ENCODE results near the gene FNDC3B.

Gene FNDC3B

DNA sequence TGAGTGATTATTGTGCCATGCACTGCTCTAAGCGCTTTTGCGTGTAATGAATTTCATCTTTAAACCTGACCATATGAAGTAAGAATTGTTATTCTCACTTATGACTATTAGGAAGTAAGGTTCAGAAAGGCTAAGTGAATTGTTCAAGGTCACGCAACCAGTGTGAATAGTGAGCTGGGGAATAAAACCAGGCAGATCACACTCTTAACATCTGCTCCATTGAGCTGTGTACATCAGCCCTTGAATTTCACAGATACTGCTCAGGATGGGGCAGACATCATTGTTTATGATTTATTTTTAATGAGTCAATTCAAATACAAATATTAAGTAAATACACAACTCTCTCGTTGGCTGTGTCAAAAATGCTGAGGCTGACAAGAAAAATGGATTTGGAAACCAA, 184.5 kb downstream of the FNDC3B start:
- CTCF ChIA-PET: no interaction called here
- Histone ChIP-seq H3K27ac (ENCODE audit: extremely low read depth, low read depth, low read length) (no peak overlapping the region), H3K4me1 (ENCODE audit: control insufficient read depth, insufficient read depth, low read length) (peaks cover 11% of the 10 kb centered on the region), H3K36me3 (ENCODE audit: control insufficient read depth in 2 of 2, insufficient read depth in 1 of 2, low read length in 2 of 2) (peaks cover 0 to 10% of the 10 kb centered on the region in 2 experiments; a peak in 1 of 3 replicates), H3K9me3 (ENCODE audit: control insufficient read depth, insufficient read depth, low read depth, low read length) (no peaks in the 10 kb centered on the region), H3K4me3 (ENCODE audit: low read depth, low read length) (no peak overlapping the region)
- TF ChIP-seq SP3 (tag by site-specific recombination; IDR thresholded peaks at IDR 0.05): no peak
- TF ChIP-seq ZNF701 (tag by site-specific recombination; IDR thresholded peaks at IDR 0.05): no peak
- TF ChIP-seq HOXA7 (CRISPR knock-in tag; IDR thresholded peaks at IDR 0.05; ENCODE audit: borderline replicate concordance): no peak
- no peak for TF ChIP-seq ZNF596 (tag by site-specific recombination; IDR thresholded peaks at IDR 0.05)
- TF ChIP-seq ZNF274 (IDR thresholded peaks at IDR 0.05; ENCODE audit: low read length): no peak
- TF ChIP-seq ZNF274 (tag by site-specific recombination; IDR thresholded peaks at IDR 0.05; ENCODE audit: borderline replicate concordance): no peak
- TF ChIP-seq, protein P1, sequence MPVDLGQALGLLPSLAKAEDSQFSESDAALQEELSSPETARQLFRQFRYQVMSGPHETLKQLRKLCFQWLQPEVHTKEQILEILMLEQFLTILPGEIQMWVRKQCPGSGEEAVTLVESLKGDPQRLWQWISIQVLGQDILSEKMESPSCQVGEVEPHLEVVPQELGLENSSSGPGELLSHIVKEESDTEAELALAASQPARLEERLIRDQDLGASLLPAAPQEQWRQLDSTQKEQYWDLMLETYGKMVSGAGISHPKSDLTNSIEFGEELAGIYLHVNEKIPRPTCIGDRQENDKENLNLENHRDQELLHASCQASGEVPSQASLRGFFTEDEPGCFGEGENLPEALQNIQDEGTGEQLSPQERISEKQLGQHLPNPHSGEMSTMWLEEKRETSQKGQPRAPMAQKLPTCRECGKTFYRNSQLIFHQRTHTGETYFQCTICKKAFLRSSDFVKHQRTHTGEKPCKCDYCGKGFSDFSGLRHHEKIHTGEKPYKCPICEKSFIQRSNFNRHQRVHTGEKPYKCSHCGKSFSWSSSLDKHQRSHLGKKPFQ (tag by site-specific recombination; IDR thresholded peaks at IDR 0.05): peak; percentile 73
- TF ChIP-seq, protein P2, sequence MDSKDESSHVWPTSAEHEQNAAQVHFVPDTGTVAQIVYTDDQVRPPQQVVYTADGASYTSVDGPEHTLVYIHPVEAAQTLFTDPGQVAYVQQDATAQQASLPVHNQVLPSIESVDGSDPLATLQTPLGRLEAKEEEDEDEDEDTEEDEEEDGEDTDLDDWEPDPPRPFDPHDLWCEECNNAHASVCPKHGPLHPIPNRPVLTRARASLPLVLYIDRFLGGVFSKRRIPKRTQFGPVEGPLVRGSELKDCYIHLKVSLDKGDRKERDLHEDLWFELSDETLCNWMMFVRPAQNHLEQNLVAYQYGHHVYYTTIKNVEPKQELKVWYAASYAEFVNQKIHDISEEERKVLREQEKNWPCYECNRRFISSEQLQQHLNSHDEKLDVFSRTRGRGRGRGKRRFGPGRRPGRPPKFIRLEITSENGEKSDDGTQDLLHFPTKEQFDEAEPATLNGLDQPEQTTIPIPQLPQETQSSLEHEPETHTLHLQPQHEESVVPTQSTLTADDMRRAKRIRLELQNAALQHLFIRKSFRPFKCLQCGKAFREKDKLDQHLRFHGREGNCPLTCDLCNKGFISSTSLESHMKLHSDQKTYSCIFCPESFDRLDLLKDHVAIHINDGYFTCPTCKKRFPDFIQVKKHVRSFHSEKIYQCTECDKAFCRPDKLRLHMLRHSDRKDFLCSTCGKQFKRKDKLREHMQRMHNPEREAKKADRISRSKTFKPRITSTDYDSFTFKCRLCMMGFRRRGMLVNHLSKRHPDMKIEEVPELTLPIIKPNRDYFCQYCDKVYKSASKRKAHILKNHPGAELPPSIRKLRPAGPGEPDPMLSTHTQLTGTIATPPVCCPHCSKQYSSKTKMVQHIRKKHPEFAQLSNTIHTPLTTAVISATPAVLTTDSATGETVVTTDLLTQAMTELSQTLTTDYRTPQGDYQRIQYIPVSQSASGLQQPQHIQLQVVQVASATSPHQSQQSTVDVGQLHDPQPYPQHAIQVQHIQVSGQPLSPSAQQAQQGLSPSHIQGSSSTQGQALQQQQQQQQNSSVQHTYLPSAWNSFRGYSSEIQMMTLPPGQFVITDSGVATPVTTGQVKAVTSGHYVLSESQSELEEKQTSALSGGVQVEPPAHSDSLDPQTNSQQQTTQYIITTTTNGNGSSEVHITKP (tag by site-specific recombination; IDR thresholded peaks at IDR 0.05): no peak
- no peak for TF ChIP-seq HOXD13 (CRISPR knock-in tag; IDR thresholded peaks at IDR 0.05; ENCODE audit: borderline replicate concordance)
- TF ChIP-seq, protein P3, sequence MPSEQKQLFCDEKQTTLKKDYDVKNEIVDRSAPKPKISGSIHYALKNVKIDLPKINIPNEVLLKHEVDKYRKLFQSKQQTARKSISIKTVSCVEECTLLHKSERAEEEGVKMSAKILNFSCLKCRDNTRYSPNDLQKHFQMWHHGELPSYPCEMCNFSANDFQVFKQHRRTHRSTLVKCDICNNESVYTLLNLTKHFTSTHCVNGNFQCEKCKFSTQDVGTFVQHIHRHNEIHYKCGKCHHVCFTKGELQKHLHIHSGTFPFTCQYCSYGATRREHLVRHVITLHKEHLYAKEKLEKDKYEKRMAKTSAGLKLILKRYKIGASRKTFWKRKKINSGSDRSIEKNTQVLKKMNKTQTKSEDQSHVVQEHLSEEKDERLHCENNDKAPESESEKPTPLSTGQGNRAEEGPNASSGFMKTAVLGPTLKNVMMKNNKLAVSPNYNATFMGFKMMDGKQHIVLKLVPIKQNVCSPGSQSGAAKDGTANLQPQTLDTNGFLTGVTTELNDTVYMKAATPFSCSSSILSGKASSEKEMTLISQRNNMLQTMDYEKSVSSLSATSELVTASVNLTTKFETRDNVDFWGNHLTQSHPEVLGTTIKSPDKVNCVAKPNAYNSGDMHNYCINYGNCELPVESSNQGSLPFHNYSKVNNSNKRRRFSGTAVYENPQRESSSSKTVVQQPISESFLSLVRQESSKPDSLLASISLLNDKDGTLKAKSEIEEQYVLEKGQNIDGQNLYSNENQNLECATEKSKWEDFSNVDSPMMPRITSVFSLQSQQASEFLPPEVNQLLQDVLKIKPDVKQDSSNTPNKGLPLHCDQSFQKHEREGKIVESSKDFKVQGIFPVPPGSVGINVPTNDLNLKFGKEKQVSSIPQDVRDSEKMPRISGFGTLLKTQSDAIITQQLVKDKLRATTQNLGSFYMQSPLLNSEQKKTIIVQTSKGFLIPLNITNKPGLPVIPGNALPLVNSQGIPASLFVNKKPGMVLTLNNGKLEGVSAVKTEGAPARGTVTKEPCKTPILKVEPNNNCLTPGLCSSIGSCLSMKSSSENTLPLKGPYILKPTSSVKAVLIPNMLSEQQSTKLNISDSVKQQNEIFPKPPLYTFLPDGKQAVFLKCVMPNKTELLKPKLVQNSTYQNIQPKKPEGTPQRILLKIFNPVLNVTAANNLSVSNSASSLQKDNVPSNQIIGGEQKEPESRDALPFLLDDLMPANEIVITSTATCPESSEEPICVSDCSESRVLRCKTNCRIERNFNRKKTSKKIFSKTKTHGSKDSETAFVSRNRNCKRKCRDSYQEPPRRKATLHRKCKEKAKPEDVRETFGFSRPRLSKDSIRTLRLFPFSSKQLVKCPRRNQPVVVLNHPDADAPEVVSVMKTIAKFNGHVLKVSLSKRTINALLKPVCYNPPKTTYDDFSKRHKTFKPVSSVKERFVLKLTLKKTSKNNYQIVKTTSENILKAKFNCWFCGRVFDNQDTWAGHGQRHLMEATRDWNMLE (tag by site-specific recombination; conservative IDR thresholded peaks at IDR 0.05; ENCODE audit: low read depth): no peak
- POLR2A ChIA-PET: no interaction called here

DNA sequence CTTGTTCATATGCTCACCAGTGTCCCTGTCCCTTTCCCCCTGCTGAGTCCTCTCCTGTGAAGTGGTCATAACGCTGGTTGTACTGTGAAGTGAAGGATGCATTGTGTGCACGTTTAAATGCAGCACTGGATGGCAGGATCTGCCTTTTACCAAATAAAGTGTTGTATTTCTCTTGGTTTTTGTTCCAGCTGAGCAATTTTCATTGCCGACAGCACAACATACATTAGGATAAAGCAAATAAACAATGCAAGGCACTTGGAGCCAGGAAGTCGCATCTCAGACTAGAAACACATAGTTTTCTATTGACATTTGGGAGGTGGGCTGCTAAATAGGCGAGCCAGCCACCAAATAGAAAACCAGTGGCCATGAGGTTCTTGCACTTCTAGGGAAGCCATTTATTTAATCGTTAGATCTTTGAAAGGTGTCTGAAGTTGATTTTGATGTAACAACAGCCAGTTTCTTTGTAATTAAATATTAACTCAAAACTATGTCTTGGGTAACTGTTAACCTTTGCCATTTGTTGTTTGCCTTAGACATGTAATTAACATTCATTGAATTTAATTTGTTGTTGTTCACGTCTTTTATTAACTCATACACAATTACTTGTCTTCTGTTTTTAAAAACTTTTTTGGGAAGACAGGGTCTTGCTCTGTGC, 185.3 kb downstream of the FNDC3B start:
- ChIA-PET POLR2A (no interaction called here), CTCF (no interaction called here)
- Histone ChIP-seq H3K36me3 (ENCODE audit: control insufficient read depth in 2 of 2, insufficient read depth in 1 of 2, low read length in 2 of 2) (peaks cover 0 to 15% of the 10 kb centered on the region in 2 experiments; a peak in 1 of 3 replicates), H3K27ac (ENCODE audit: extremely low read depth, low read depth, low read length) (no peak overlapping the region), H3K9me3 (ENCODE audit: control insufficient read depth, insufficient read depth, low read depth, low read length) (no peaks in the 10 kb centered on the region), H3K4me1 (ENCODE audit: control insufficient read depth, insufficient read depth, low read length) (peaks cover 11% of the 10 kb centered on the region), H3K4me3 (ENCODE audit: low read depth, low read length) (no peak overlapping the region)
- TF ChIP-seq ZNF157 (tag by site-specific recombination; IDR thresholded peaks at IDR 0.05) (no peak), ZNF670 (tag by site-specific recombination; IDR thresholded peaks at IDR 0.05; ENCODE audit: low read depth) (no peak), TCF7L2 (IDR thresholded peaks at IDR 0.05; ENCODE audit: borderline replicate concordance, low read depth, low read length) (peak; percentile 68; the same call in 1 of the 2 replicates), ZBTB1 (tag by site-specific recombination; IDR thresholded peaks at IDR 0.05) (no peak)
- TF ChIP-seq, protein P4, sequence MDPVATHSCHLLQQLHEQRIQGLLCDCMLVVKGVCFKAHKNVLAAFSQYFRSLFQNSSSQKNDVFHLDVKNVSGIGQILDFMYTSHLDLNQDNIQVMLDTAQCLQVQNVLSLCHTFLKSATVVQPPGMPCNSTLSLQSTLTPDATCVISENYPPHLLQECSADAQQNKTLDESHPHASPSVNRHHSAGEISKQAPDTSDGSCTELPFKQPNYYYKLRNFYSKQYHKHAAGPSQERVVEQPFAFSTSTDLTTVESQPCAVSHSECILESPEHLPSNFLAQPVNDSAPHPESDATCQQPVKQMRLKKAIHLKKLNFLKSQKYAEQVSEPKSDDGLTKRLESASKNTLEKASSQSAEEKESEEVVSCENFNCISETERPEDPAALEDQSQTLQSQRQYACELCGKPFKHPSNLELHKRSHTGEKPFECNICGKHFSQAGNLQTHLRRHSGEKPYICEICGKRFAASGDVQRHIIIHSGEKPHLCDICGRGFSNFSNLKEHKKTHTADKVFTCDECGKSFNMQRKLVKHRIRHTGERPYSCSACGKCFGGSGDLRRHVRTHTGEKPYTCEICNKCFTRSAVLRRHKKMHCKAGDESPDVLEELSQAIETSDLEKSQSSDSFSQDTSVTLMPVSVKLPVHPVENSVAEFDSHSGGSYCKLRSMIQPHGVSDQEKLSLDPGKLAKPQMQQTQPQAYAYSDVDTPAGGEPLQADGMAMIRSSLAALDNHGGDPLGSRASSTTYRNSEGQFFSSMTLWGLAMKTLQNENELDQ (tag by site-specific recombination; IDR thresholded peaks at IDR 0.05; ENCODE audit: low read depth): no peak
- TF ChIP-seq, protein P5, sequence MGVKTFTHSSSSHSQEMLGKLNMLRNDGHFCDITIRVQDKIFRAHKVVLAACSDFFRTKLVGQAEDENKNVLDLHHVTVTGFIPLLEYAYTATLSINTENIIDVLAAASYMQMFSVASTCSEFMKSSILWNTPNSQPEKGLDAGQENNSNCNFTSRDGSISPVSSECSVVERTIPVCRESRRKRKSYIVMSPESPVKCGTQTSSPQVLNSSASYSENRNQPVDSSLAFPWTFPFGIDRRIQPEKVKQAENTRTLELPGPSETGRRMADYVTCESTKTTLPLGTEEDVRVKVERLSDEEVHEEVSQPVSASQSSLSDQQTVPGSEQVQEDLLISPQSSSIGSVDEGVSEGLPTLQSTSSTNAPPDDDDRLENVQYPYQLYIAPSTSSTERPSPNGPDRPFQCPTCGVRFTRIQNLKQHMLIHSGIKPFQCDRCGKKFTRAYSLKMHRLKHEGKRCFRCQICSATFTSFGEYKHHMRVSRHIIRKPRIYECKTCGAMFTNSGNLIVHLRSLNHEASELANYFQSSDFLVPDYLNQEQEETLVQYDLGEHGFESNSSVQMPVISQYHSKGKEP (tag by site-specific recombination; IDR thresholded peaks at IDR 0.05): peak; percentile 73
- TF ChIP-seq, protein P6, sequence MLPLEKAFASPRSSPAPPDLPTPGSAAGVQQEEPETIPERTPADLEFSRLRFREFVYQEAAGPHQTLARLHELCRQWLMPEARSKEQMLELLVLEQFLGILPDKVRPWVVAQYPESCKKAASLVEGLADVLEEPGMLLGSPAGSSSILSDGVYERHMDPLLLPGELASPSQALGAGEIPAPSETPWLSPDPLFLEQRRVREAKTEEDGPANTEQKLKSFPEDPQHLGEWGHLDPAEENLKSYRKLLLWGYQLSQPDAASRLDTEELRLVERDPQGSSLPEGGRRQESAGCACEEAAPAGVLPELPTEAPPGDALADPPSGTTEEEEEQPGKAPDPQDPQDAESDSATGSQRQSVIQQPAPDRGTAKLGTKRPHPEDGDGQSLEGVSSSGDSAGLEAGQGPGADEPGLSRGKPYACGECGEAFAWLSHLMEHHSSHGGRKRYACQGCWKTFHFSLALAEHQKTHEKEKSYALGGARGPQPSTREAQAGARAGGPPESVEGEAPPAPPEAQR (tag by site-specific recombination; IDR thresholded peaks at IDR 0.05): no peak
